K562 (cell line): Measurements from ENCODE around the gene ATP5F1C. TPM values are rescaled to one million over a fixed set of nuclear protein-coding genes. Genes with fewer than 3 reads are reported as not detected.

Source experiments
- ATAC-seq: fragments of 200-7000 bp; cut with Tn5 transposase; 3 replicates; pipeline ENCODE4 v1.9.1; 2020; ENCODE audit warnings: moderate library complexity
- BruUV-seq: library from RNA; stranded (reverse); fragments of 400-500 nt; replicated peaks from 2 replicates; lab custom pipeline; 2021; lab: Mats Ljungman, UMichigan
- CTCF ChIA-PET: fragments of 300-600 bp; formaldehyde crosslinking; extraction: SDS; loops from one replicate; lab custom pipeline; 2021; ENCODE audit warnings: low intra/inter-chr PET ratio; lab: Yijun Ruan, JAX
- POLR2A ChIA-PET: fragments of 300-600, 350-650 bp; sonication (Branson Sonifier 250); formaldehyde crosslinking; extraction: SDS; loops from one replicate; lab custom pipeline; 2021; ENCODE audit warnings: antibody characterized with exemption, inconsistent platforms; lab: Yijun Ruan, JAX
- DNase-seq, 4 experiments: peaks; one replicate each; pipeline versions ENCODE4 v3.0.0 to v3.0.0-alpha.2; 2011 to 2018; ENCODE audit warnings: low spot score in 3 of 4, mixed read lengths in 3 of 4; ENCODE audit errors: extremely low read depth in 1 of 4
- FAIRE-seq: peaks from 2 replicates; lab custom pipeline; 2011; peaks lifted over from hg19 to GRCh38; lab: Jason Lieb, UNC
- H2AFZ ChIP-seq: 2 replicates; pipeline ENCODE4 v1.6.0; 2011; ENCODE audit warnings: low read depth, low read length, control low read depth, inconsistent platforms
- H3K27ac ChIP-seq: fragments of 200-600 bp; 3 replicates; pipeline ENCODE4 v1.8.0; 2011; ENCODE audit warnings: low read depth, mild to moderate bottlenecking, control low read depth, inconsistent platforms, low read length, moderate library complexity, mixed read lengths; ENCODE audit errors: extremely low read depth
- H3K27me3 ChIP-seq, 2 experiments: fragments of 300-600 bp in 1 of 2; 2 replicates in 1 of 2; 3 replicates in 1 of 2; pipeline versions ENCODE4 v1.6.0 to v1.8.0; 2011; ENCODE audit warnings: inconsistent platforms in 2 of 2, low read length in 2 of 2, mild to moderate bottlenecking in 1 of 2, mixed read lengths in 1 of 2, moderate library complexity in 1 of 2; ENCODE audit not compliant: control insufficient read depth in 2 of 2, insufficient read depth in 2 of 2
- H3K36me3 ChIP-seq: fragments of 300-600 bp; 3 replicates; pipeline ENCODE4 v1.8.0; 2011; ENCODE audit warnings: mild to moderate bottlenecking, low read length, inconsistent platforms; ENCODE audit not compliant: control insufficient read depth, insufficient read depth
- H3K4me1 ChIP-seq, 2 experiments: fragments of 200-600 bp in 1 of 2; replicated peaks in 1 of 2; 2 replicates in 1 of 2; 3 replicates in 1 of 2; pipeline versions ENCODE4 v1.5.1 to v1.8.0; 2011; ENCODE audit warnings: inconsistent platforms in 2 of 2, low read length in 2 of 2, mild to moderate bottlenecking in 1 of 2, mixed read lengths in 1 of 2, moderate library complexity in 1 of 2; ENCODE audit not compliant: control insufficient read depth in 2 of 2, insufficient read depth in 2 of 2
- H3K4me2 ChIP-seq: 2 replicates; pipeline ENCODE4 v1.6.1; 2011; ENCODE audit warnings: low read length, control low read depth, inconsistent platforms, mixed read lengths; ENCODE audit not compliant: insufficient read depth
- H3K4me3 ChIP-seq: fragments of 200-600 bp; sonication (generic), shearing (Covaris generic); 2 replicates; pipeline ENCODE4 v1.5.1; 2016; ENCODE audit warnings: control low read depth, inconsistent platforms
- H3K79me2 ChIP-seq: fragments of 200-600 bp; 3 replicates; pipeline ENCODE4 v1.8.0; 2011; ENCODE audit warnings: low read length, inconsistent platforms; ENCODE audit not compliant: control insufficient read depth, insufficient read depth
- H3K9ac ChIP-seq, 2 experiments: 2 replicates each; pipeline versions ENCODE4 v1.6.0 to v1.6.1; 2011; ENCODE audit warnings: low read depth in 2 of 2, low read length in 2 of 2, control low read depth in 1 of 2, inconsistent platforms in 1 of 2, mild to moderate bottlenecking in 1 of 2, mixed read lengths in 1 of 2; ENCODE audit not compliant: insufficient read depth in 1 of 2
- H3K9me1 ChIP-seq: one replicate; pipeline ENCODE4 v1.6.0; 2011; ENCODE audit warnings: inconsistent platforms, mild to moderate bottlenecking, low read length, moderate library complexity; ENCODE audit not compliant: control insufficient read depth, insufficient read depth
- H3K9me3 ChIP-seq: replicated peaks from 2 replicates; pipeline ENCODE4 v1.5.1; 2011; ENCODE audit warnings: low read depth, low read length, inconsistent platforms; ENCODE audit not compliant: control insufficient read depth, insufficient read depth
- H4K20me1 ChIP-seq: replicated peaks from 2 replicates; pipeline ENCODE4 v1.6.1; 2011; ENCODE audit warnings: low read length, inconsistent platforms, mixed read lengths; ENCODE audit not compliant: control insufficient read depth, insufficient read depth
- BDP1 ChIP-seq: IDR thresholded peaks from 3 replicates; pipeline ENCODE4 v1.6.1; 2011; ENCODE audit not compliant: insufficient read length, insufficient read depth
- BRF1 ChIP-seq: IDR thresholded peaks from 3 replicates; pipeline ENCODE4 v1.6.1; 2011; ENCODE audit warnings: borderline replicate concordance, mild to moderate bottlenecking; ENCODE audit not compliant: insufficient read length; ENCODE audit errors: extremely low read depth
- GATAD2A ChIP-seq: fragments of 450-650 bp; IDR thresholded peaks from 2 replicates; pipeline ENCODE4 v1.6.1; 2017
- HMG20B ChIP-seq: fragments of 250-450 bp; sonication (Bioruptor Pico); IDR thresholded peaks from 2 replicates; pipeline ENCODE4 v1.5.0; 2021; ENCODE audit warnings: mild to moderate bottlenecking
- L3MBTL2 ChIP-seq: fragments of 450-650 bp; IDR thresholded peaks from 2 replicates; pipeline ENCODE4 v1.6.1; 2016; ENCODE audit warnings: mild to moderate bottlenecking, moderate library complexity
- SMAD3 ChIP-seq: fragments of 450-650 bp; formaldehyde crosslinking; conservative IDR thresholded peaks from 2 replicates; pipeline ENCODE4 v1.4.0; 2020; ENCODE audit warnings: mild to moderate bottlenecking
- SP2 ChIP-seq: IDR thresholded peaks from 2 replicates; pipeline ENCODE4 v1.6.1; 2011; ENCODE audit warnings: mild to moderate bottlenecking, low read depth, low read length, moderate library complexity; ENCODE audit not compliant: poor library complexity, severe bottlenecking; ENCODE audit errors: extremely low read depth
- SPI1 ChIP-seq: IDR thresholded peaks from 2 replicates; pipeline ENCODE4 v1.6.1; 2011; ENCODE audit warnings: low read depth, low read length, control low read depth, borderline replicate concordance
- ZBTB17 ChIP-seq: fragments of 450-650 bp; formaldehyde crosslinking; IDR thresholded peaks from 2 replicates; pipeline ENCODE4 v1.4.0; 2020; ENCODE audit warnings: mild to moderate bottlenecking
- ZNF57 ChIP-seq: fragments of 450-650 bp; formaldehyde crosslinking; IDR thresholded peaks from 2 replicates; pipeline ENCODE4 v1.4.0; 2020; ENCODE audit warnings: mild to moderate bottlenecking, moderate library complexity
- ZNF586 ChIP-seq: fragments of 450-650 bp; formaldehyde crosslinking; conservative IDR thresholded peaks from 2 replicates; pipeline ENCODE4 v1.4.0; 2020; ENCODE audit warnings: mild to moderate bottlenecking, moderate library complexity
- WGBS: fragments of 100-300 bp; shearing (Covaris generic); methylation state at CpG from one replicate; pipeline ENCODE4 v1.1.6; 2016; ENCODE audit warnings: low coverage, mixed read lengths; ENCODE audit not compliant: insufficient coverage; ENCODE audit errors: missing lambda C conversion rate; 5-methylcytosine and 5-hydroxymethylcytosine counted together
- in situ Hi-C: fragments of 300-500 bp; cut with MboI; formaldehyde crosslinking; loops from 4 replicates; pipeline ENCODE4 v1.15.0; 2018; ENCODE audit warnings: inconsistent platforms, mixed read lengths
- intact Hi-C: fragments of 100-400 bp; cut with micrococcal nuclease; formaldehyde crosslinking; loops from 2 replicates; pipeline ENCODE4 v1.14.2; 2022
- polyA plus RNA-seq, 8 experiments: library from polyadenylated mRNA; depleted of rRNA in 4 of 8; stranded (reverse) in 5 of 8; unstranded in 3 of 8; fragments of >200 nt; fragmentation: Nextera tagmentation in 2 of 8; fragmentation: Illumina TruSeq in 1 of 8; extraction: Ambion mirVana in 2 of 8; extraction: Trizol in 1 of 8; gene quantifications; 2 replicates each; pipeline versions ENCODE4 v1.2.1 to v1.2.3, GENCODE V29; 2011 to 2014; ENCODE audit warnings: inconsistent platforms in 1 of 8, missing spikeins in 1 of 8
- total RNA-seq, 7 experiments: library from RNA; depleted of rRNA in 6 of 7; stranded (reverse); fragments of >200 nt in 6 of 7; fragmentation: Illumina TruSeq in 2 of 7; extraction: Trizol in 2 of 7; gene quantifications; 2 replicates each; pipeline versions ENCODE4 v1.2.1 to v1.2.3, GENCODE V29; 2011 to 2021; ENCODE audit warnings: low replicate concordance in 1 of 7
- TF ChIP-seq, protein P1 (sequence below), 2 experiments: fragments of 450-650 bp; IDR thresholded peaks; 2 replicates each; pipeline ENCODE4 v1.6.1; 2016; ENCODE audit warnings: mild to moderate bottlenecking in 2 of 2, borderline replicate concordance in 1 of 2, low read depth in 1 of 2, moderate library complexity in 1 of 2
- TF ChIP-seq, protein P2 (sequence below): fragments of 450-650 bp; conservative IDR thresholded peaks from 2 replicates; pipeline ENCODE4 v1.6.1; 2016; ENCODE audit warnings: missing genetic modification characterization, low read depth, mild to moderate bottlenecking, missing compliant biosample characterization, moderate library complexity

ATP5F1C gene
- total and polyA plus RNA-seq, 9 of the 15 experiments (the other 6 are each of a cell fraction or from before 2014, with no cell fraction given): 389 to 1,475 (median 559) TPM

DNA sequence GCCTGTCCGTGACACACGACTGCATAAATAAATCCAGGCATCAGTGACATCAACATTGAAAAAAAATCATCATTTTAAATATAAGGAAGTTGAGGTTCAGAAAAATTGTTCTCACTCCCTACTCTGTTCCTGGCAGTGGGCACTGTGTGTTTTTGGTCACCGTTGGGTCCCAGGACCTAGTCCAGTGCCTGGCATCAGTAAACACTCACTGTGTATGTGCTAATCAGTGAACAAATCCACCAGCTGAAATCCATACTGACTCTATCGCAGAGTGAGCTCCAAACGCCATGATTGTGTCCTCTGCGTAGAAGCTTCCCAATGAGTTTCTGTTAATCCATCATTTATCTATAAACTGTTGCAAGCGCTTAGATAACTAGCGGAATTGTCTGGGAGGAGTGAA is 43.7 kb upstream of the ATP5F1C start:
- Histone ChIP-seq H3K36me3 (no peaks in the 10 kb centered on the region), H3K9me3 (no peaks in the 10 kb centered on the region), H3K9me1 (no peaks in the 10 kb centered on the region), H3K9ac (no peak overlapping the region), H3K4me3 (no peak overlapping the region), H3K4me2 (no peak overlapping the region), H2AFZ (no peak overlapping the region), H3K27ac (no peak overlapping the region), H3K79me2 (no peaks in the 10 kb centered on the region), H3K27me3 (peaks cover 13 to 16% of the 10 kb centered on the region in 2 experiments), H3K4me1 (no peaks in the 10 kb centered on the region), H4K20me1 (no peaks in the 10 kb centered on the region)
- no peak for FAIRE-seq
- no TSS peak for BruUV-seq
- ATAC-seq: no peak
- intact Hi-C loops: no loop called here
- in situ Hi-C loops: no loop called here
- ChIA-PET POLR2A (no interaction called here), CTCF (no interaction called here)
- 23% methylated on average over 8 of the region's 8 CpGs for WGBS
- no peak for DNase-seq
- TF ChIP-seq L3MBTL2 (no peak), GATAD2A (no peak), SMAD3 (CRISPR knock-in tag) (no peak), BRF1 (no peak), BDP1 (no peak), SP2 (no peak), ZNF57 (CRISPR knock-in tag) (no peak), ZNF586 (CRISPR knock-in tag) (no peak), HMG20B (CRISPR knock-in tag) (no peak), ZBTB17 (CRISPR knock-in tag) (no peak), SPI1 (no peak)
- TF ChIP-seq, protein P1, sequence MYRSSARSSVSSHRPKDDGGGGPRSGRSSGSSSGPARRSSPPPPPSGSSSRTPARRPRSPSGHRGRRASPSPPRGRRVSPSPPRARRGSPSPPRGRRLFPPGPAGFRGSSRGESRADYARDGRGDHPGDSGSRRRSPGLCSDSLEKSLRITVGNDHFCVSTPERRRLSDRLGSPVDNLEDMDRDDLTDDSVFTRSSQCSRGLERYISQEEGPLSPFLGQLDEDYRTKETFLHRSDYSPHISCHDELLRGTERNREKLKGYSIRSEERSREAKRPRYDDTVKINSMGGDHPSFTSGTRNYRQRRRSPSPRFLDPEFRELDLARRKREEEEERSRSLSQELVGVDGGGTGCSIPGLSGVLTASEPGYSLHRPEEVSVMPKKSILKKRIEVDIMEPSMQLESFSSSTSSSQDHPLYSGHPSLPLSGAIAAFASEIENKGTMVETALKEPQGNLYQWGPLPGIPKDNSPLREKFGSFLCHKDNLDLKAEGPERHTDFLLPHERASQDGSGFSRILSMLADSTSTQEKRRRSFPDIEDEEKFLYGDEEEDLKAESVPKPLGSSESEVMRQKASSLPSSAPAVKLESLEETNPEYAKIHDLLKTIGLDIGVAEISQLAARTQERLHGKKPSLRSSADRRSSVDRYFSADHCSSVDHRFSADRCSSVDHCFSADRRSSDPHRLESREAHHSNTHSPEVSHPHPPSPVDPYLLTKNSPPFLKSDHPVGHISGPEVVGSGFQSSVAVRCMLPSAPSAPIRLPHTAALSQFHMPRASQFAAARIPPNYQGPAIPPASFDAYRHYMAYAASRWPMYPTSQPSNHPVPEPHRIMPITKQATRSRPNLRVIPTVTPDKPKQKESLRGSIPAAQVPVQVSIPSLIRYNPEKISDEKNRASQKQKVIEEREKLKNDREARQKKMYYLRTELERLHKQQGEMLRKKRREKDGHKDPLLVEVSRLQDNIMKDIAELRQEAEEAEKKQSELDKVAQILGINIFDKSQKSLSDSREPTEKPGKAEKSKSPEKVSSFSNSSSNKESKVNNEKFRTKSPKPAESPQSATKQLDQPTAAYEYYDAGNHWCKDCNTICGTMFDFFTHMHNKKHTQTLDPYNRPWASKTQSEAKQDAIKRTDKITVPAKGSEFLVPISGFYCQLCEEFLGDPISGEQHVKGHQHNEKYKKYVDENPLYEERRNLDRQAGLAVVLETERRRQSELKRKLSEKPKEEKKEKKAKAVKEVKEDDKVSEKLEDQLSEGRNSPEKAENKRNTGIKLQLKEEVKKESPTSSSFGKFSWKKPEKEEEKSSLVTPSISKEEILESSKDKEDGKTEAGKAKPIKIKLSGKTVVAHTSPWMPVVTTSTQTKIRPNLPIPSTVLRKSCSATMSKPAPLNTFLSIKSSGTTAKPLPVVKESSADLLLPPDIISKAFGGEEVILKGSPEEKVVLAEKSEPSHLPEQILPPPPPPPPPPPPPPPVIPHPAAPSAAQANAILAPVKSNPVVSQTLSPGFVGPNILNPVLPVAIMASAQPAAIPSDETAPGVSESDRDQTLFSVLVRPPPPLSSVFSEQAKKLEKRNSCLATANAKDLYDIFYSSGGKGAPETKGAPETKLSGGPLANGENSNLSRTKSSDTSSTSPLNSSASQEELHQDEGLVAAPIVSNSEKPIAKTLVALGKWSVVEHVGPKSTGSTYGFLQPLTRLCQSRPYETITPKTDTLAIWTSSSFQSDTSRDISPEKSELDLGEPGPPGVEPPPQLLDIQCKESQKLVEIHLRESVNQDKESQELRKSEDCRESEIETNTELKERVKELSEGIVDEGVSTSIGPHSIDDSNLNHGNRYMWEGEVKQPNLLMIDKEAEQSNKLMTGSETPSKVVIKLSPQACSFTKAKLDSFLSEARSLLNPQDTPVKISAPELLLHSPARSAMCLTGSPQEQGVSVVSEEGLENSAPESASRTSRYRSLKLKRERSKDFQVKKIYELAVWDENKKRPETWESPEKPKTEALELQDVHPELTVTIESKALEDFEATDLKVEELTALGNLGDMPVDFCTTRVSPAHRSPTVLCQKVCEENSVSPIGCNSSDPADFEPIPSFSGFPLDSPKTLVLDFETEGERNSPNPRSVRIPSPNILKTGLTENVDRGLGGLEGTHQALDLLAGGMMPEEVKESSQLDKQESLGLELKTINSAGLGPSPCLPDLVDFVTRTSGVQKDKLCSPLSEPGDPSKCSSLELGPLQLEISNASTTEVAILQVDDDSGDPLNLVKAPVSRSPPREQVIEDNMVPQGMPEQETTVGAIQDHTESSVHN (IDR thresholded peaks at IDR 0.05; ENCODE audit: borderline replicate concordance in 1 of 2, low read depth in 1 of 2): no peak
- TF ChIP-seq, protein P2, sequence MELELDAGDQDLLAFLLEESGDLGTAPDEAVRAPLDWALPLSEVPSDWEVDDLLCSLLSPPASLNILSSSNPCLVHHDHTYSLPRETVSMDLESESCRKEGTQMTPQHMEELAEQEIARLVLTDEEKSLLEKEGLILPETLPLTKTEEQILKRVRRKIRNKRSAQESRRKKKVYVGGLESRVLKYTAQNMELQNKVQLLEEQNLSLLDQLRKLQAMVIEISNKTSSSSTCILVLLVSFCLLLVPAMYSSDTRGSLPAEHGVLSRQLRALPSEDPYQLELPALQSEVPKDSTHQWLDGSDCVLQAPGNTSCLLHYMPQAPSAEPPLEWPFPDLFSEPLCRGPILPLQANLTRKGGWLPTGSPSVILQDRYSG (tag): no peak
